Hematopoietic multipotent progenitor cell (in vitro differentiated cells): ENCODE results near the gene OR7G1. TPM values are rescaled to one million over a fixed set of nuclear protein-coding genes. Genes with fewer than 3 reads are reported as not detected.

Source experiments
- DNase-seq, 3 donors: peaks; one replicate each; pipeline ENCODE4 v3.0.0-alpha.2; 2011 to 2015; ENCODE audit warnings: low read depth in 2 of 3, low spot score in 2 of 3
- total RNA-seq: library from RNA; depleted of rRNA; stranded (reverse); fragments of >200 nt; gene quantifications from one replicate; pipeline ENCODE4 v1.2.3, GENCODE V29; 2012

The OR7G1 gene
- total RNA-seq = not detected

DNA sequence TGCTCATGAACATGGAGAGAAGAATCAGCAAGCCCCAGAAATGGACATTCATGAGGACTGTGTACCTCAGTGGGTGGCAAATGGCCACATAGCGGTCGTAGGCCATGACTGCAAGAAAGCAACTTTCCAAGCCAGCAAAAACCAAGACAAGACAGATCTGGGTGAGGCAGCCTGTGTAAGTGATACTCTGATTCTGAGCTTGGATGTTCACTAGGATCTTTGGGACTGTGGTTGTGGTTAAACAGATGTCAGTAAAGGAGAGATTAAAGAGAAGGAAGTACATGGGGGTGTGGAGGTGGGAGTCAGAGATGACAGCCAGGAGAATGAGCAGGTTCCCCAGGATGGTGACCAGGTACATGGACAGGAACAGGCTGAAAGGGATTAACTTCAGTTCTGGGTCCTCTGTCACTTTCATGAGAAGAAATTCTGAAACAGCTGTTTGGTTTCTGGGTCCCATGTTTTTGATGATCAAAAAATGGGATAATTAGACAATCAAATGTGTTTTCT, at the start of gene OR7G1:
Gene OR7G1 (minus strand): TSS at position 457 of the 507 bp plus-strand sequence. CDS start 0 bp downstream, at position 457.
- no peak for DNase-seq

DNA sequence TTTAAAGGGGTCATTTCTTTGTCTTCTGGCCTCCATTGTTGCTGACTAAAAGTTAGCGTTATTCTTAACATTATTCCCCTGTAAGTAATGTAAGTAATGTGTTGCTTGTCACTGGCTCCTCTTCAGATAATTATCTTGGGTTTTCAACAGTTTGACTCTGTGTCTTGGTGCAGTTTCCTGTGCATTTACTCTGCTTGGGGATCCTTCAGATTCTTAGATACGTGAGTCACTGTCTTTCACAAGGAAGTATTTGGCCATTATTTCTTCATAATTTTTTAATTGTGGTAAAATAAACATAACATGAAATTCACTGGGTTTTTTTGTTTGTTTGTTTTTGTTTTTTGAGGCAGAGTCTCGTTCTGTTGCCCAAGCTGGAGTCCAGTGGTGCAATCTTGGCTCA, 49.7 kb upstream of the OR7G1 start:
- no peak for DNase-seq

GRCh38 chr19:9161427-9161826, 45.9 kb upstream of the OR7G1 start:
- DNase-seq = no peak

- DNase-seq = no peak
Measured at GRCh38 chr19:9159891-9160290, 44.3 kb upstream of the OR7G1 start.

DNA sequence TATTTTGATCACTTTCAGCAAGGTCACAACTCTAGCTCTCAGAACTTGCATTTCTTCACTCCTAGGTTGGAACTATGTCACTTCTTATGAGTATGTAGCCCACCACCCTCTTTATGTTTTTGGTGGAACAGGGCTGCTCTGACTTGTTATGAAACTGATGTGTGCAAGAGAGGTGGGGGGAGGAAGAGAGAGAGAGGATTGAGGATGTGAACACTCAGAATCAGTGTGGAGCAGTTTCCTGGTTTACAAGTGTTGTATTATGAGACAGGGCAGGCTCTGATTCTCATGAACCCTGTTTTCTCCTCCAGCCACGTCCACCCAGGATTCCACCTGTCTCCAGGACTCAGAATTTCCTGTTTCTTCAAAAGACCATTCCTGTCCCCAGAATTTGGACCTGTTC, 40.7 kb upstream of the OR7G1 start:
- DNase-seq = no peak

GRCh38 chr19:9155591-9155990, 40.0 kb upstream of the OR7G1 start:
- no peak for DNase-seq

GRCh38 chr19:9151367-9151766, 35.8 kb upstream of the OR7G1 start:
- DNase-seq = no peak

GRCh38 chr19:9150650-9151049, 35.1 kb upstream of the OR7G1 start:
- no peak for DNase-seq

- no peak for DNase-seq
Measured at GRCh38 chr19:9149997-9150396, 34.4 kb upstream of the OR7G1 start.

DNA sequence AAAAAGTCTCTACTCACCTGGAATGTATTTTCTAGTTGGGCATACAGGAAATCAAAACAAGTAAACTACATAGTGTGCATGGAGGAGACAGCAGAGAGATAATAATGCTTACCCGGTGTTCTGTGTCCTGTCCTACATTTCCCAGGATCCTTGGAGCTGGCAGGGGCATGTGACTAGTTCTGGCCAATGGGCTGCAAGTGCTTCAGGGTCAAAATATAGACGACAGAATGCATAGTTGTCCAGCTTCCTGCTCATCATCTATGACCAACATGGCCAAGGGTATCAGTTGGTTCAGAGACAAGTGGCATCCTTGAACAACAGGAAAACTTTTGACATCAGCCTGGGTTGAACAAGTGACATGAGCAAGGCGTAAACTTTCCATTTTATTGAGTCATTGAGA, 33.1 kb upstream of the OR7G1 start:
- DNase-seq = no peak

GRCh38 chr19:9146882-9147281, 31.3 kb upstream of the OR7G1 start:
- no peak for DNase-seq

DNA sequence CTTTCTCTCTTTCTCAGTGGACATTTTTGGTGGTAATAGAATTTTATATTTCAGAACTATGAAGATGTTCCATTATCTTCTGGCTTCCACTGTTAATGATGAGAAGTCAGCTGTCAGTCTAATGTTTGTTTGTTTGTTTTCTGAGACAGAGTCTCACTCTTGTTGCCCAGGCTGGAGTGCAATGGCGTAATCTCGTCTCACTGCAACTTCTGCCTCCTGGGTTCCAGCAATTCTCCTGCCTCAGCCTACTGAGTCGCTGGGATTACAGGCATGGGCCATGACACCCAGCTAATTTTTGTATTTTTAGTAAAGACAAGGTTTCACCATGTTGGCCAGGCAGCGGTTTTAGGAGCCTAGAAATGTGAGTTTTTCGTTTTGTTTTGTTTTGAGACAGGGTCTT, 29.4 kb upstream of the OR7G1 start:
- peak in 1 of 3 donors; percentile 44 for DNase-seq

- DNase-seq = peak; percentile 76 to 96 (median 91)
Measured at GRCh38 chr19:9140159-9140874, 24.8 kb upstream of the OR7G1 start, which contains the start of gene ZNF317. ZNF317 (plus strand) TSS chr19:9140397; CDS start chr19:9156017, 15,620 bp downstream.

GRCh38 chr19:9139609-9140158, 24.1 kb upstream of the OR7G1 start:
- peak in 1 of 3 donors; percentile 12 for DNase-seq

GRCh38 chr19:9132422-9132821, 16.9 kb upstream of the OR7G1 start:
- no peak for DNase-seq

- peak in 2 of 3 donors; percentile 46 to 92 for DNase-seq
Measured at GRCh38 chr19:9130965-9131364, 15.4 kb upstream of the OR7G1 start.

GRCh38 chr19:9128171-9128570, 12.6 kb upstream of the OR7G1 start:
- no peak for DNase-seq

GRCh38 chr19:9126900-9127405, 11.4 kb upstream of the OR7G1 start, which contains the start of gene OR7G3:
OR7G3 (minus strand) TSS chr19:9126950; CDS start chr19:9126950, 0 bp downstream.
- no peak for DNase-seq

- DNase-seq = no peak
Measured at GRCh38 chr19:9116547-9116946, 984 bp upstream of the OR7G1 start.

- no peak for DNase-seq
Measured at GRCh38 chr19:9109959-9110358, 5.6 kb downstream of the OR7G1 start.

- DNase-seq = no peak
Measured at GRCh38 chr19:9107375-9107774, 8.2 kb downstream of the OR7G1 start, which contains the start of gene OR7G2. OR7G2 (minus strand) TSS chr19:9107475; CDS start chr19:9103243, 4,232 bp downstream.

GRCh38 chr19:9086761-9087160, 28.8 kb downstream of the OR7G1 start, which contains the start of gene OR1M1:
OR1M1 (plus strand) TSS chr19:9087061; CDS start chr19:9093245, 6,184 bp downstream.
- DNase-seq = no peak
